Heart left ventricle (tissue), 13 donors: ENCODE data around the gene ZNF600.
"Not testable (repeated sequence)": the region's sequence is repeated elsewhere in the genome, so short reads cannot be mapped to it uniquely, and the experiment has no call there.

Experiments
- POLR2A ChIP-seq, 2 donors: fragments of 450-650 bp; IDR thresholded peaks; one replicate each; pipeline ENCODE4 v1.6.1; 2017; ENCODE audit warnings: antibody characterized with exemption in 2 of 2, mild to moderate bottlenecking in 2 of 2, moderate library complexity in 2 of 2
- TF ChIP-seq, protein P1 (sequence below), 12 donors: fragments of 200-600 bp; sonication (generic) in 4 of 12; IDR thresholded peaks; one replicate each; pipeline versions ENCODE4 v1.5.0 to v1.8.0; 2018 to 2022; ENCODE audit warnings: antibody characterized with exemption in 12 of 12, mild to moderate bottlenecking in 5 of 12
- donor health status: ischemic (EF 13 %, LVEDD 7.1; RV severe dilation, severe dysfunction).
- donor health status: DM: no; HTN: yes; CAD: no.
- donor health status: DM: no; HTN: no; CAD: no.
- donor health status: ischemic (EF 25% LVEDD 6.9; RV normal size, moderate dysfunction).
- donor health status: ischemic (EF 25% LVEDD 5.7; RV mildly dilated, moderate dysfunction).
- donor health status: ischemic (EF 35%, LVEDD 5.7; RV mildly dilated, moderate dysfunction).
- donor health status: nonischemic (EF 11% LVEDD 7.7; RV severe dilation, severe dysfunction).
- donor health status: DM: yes; HTN: yes; CAD: no.
- donor health status: PGD.
- donor health status: ischemic (EF 29% LVEDD 5.4; RV normal size, mild dysfunction).
- donor health status: nonischemic (EF 23%, LVEDD 6.1; RV moderate dilation, normal function).

DNA sequence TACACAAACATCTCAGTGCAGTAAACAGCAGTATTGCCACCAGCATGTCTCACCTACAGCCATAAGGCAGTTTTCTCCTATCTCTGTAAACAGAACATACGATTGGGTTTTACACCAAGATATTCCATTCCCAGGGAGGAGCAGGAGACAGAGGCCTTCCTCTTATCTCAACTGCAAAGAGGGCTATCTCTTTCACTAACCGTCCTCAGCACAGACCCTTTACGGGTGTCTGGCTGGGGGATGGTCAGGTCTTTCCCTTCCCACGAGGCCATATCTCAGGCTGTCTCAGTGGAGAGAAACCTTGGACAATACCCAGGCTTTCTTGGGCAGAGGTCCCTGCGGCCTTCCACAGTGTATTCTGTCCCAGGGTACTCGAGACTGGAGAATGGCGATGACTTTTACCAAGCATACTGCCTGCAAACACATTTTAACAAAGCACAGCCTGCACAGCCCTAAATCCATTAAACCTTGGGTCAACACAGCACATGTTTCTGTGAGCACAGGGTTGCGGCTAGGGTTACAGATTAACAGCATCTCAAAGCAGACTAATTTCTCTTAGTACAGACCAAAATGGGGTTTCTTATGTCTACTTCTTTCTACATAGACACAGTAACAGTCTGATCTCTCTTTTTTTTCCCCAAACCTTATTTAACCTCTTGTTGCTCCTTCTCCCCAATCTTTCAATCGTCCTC, 62.5 kb downstream of the ZNF600 start:
- not testable (repeated sequence) for TF ChIP-seq POLR2A (IDR thresholded peaks at IDR 0.05)
- TF ChIP-seq, protein P1, sequence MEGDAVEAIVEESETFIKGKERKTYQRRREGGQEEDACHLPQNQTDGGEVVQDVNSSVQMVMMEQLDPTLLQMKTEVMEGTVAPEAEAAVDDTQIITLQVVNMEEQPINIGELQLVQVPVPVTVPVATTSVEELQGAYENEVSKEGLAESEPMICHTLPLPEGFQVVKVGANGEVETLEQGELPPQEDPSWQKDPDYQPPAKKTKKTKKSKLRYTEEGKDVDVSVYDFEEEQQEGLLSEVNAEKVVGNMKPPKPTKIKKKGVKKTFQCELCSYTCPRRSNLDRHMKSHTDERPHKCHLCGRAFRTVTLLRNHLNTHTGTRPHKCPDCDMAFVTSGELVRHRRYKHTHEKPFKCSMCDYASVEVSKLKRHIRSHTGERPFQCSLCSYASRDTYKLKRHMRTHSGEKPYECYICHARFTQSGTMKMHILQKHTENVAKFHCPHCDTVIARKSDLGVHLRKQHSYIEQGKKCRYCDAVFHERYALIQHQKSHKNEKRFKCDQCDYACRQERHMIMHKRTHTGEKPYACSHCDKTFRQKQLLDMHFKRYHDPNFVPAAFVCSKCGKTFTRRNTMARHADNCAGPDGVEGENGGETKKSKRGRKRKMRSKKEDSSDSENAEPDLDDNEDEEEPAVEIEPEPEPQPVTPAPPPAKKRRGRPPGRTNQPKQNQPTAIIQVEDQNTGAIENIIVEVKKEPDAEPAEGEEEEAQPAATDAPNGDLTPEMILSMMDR (IDR thresholded peaks at IDR 0.05) = not testable (repeated sequence)
